NCI-H460 (cell line): Measurements from ENCODE around the gene CDKN2AIP. TPM values are rescaled to one million over a fixed set of nuclear protein-coding genes. Genes with fewer than 3 reads are reported as not detected.
"Not testable (repeated sequence)": the region's sequence is repeated elsewhere in the genome, so short reads cannot be mapped to it uniquely, and the experiment has no call there.

Experiments
- DNase-seq: peaks from one replicate; pipeline ENCODE4 v3.0.0-alpha.2; 2016; ENCODE audit warnings: low read depth; ENCODE audit errors: extremely low read depth
- total RNA-seq: library from RNA; depleted of rRNA; stranded (reverse); fragments of >200 nt; shearing (Covaris generic); gene quantifications from 2 replicates; pipeline ENCODE4 v1.2.3, GENCODE V29; 2014

CDKN2AIP gene
- total RNA-seq, 1 experiment from 2014 or later = 11.5 TPM

GRCh38 chr4:183413234-183414200 is 30.9 kb upstream of the CDKN2AIP start:
- DNase-seq = no peak

- no peak for DNase-seq
Measured at GRCh38 chr4:183416879-183417755, 27.3 kb upstream of the CDKN2AIP start.

GRCh38 chr4:183422962-183423631 is 21.3 kb upstream of the CDKN2AIP start:
- no peak for DNase-seq

- no peak for DNase-seq
Measured at GRCh38 chr4:183424109-183424744, 20.2 kb upstream of the CDKN2AIP start.

GRCh38 chr4:183426507-183426906 is 17.9 kb upstream of the CDKN2AIP start:
- DNase-seq = no peak

GRCh38 chr4:183429489-183429888 is 14.9 kb upstream of the CDKN2AIP start:
- DNase-seq = no peak

GRCh38 chr4:183430317-183430993 is 14.0 kb upstream of the CDKN2AIP start:
- DNase-seq = no peak

GRCh38 chr4:183430994-183431347 is 13.5 kb upstream of the CDKN2AIP start:
- no peak for DNase-seq

GRCh38 chr4:183431614-183432013 is 12.8 kb upstream of the CDKN2AIP start:
- DNase-seq = no peak

GRCh38 chr4:183433183-183433582 is 11.3 kb upstream of the CDKN2AIP start:
- DNase-seq = not testable (repeated sequence)

- DNase-seq = no peak
Measured at GRCh38 chr4:183434264-183434663, 10.2 kb upstream of the CDKN2AIP start.

GRCh38 chr4:183434666-183435190 is 9.7 kb upstream of the CDKN2AIP start:
- DNase-seq = no peak

GRCh38 chr4:183435803-183436202 is 8.6 kb upstream of the CDKN2AIP start:
- DNase-seq = no peak

GRCh38 chr4:183436417-183436816 is 8.0 kb upstream of the CDKN2AIP start:
- no peak for DNase-seq

- no peak for DNase-seq
Measured at GRCh38 chr4:183437452-183437851, 7.0 kb upstream of the CDKN2AIP start.

GRCh38 chr4:183438458-183439113 is 5.8 kb upstream of the CDKN2AIP start:
- no peak for DNase-seq

- no peak for DNase-seq
Measured at GRCh38 chr4:183441276-183441675, 3.2 kb upstream of the CDKN2AIP start.

- DNase-seq = peak; percentile 54
Measured at GRCh38 chr4:183443655-183444213, 702 bp upstream of the CDKN2AIP start.

- no peak for DNase-seq
Measured at GRCh38 chr4:183445097-183445428, 627 bp downstream of the CDKN2AIP start.
